ENCODE measurements around the gene RCBTB1. TPM values are rescaled to one million over a fixed set of nuclear protein-coding genes. Genes with fewer than 3 reads are reported as not detected.
"Not testable (repeated sequence)": the region's sequence is repeated elsewhere in the genome, so short reads cannot be mapped to it uniquely, and the experiment has no call there.

RCBTB1 gene
- total RNA-seq, 1 donor from 2014 or later = 2.0 TPM

GRCh38 chr13:49566461-49566860 lies 18.9 kb downstream of the RCBTB1 start:
- intact Hi-C loops (cut with DNase I) = no loop called here
- no peak for DNase-seq (ENCODE audit: low spot score in 2 of 2)
- no peak overlapping the region for H3K27ac ChIP-seq

DNA sequence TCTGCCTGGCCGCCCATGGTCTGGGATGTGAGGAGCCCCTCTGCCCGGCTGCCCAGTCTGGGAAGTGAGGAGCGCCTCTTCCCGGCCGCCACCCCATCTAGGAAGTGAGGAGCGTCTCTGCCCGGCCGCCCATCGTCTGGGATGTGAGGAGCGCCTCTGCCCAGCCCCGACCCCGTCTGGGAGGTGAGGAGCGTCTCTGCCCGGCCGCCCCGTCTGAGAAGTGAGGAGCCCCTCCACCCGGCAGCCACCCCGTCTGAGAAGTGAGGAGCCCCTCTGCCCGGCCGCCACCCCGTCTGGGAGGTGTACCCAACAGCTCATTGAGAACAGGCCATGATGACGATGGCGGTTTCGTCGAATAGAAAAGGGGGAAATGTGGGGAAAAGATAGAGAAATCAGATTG lies 19.9 kb downstream of the RCBTB1 start:
- H3K27ac ChIP-seq; H3K4me3 ChIP-seq; H3K4me1 ChIP-seq; intact Hi-C loops (cut with DNase I); DNase-seq (ENCODE audit: low spot score in 2 of 2); H3K27me3 ChIP-seq; H3K9me3 ChIP-seq: not testable (repeated sequence)
- H3K36me3 ChIP-seq = peaks cover 9 to 15% of the 10 kb centered on the region in 2 donors

More at GRCh38 chr13:49566461-49566860, 18.9 kb downstream of the RCBTB1 start:
- Histone ChIP-seq H3K4me3 (no peak overlapping the region), H3K27me3 (no peaks in the 10 kb centered on the region), H3K4me1 (no peaks in the 10 kb centered on the region), H3K9me3 (no peaks in the 10 kb centered on the region), H3K36me3 (peaks cover 9 to 15% of the 10 kb centered on the region in 2 donors)
- TF ChIP-seq CTCF (IDR thresholded peaks at IDR 0.05) = no peak

- intact Hi-C loops (cut with DNase I) = no loop called here
- no peaks in the 10 kb centered on the region for H3K27me3 ChIP-seq
Measured at GRCh38 chr13:49563516-49563915, 21.8 kb downstream of the RCBTB1 start.

DNA sequence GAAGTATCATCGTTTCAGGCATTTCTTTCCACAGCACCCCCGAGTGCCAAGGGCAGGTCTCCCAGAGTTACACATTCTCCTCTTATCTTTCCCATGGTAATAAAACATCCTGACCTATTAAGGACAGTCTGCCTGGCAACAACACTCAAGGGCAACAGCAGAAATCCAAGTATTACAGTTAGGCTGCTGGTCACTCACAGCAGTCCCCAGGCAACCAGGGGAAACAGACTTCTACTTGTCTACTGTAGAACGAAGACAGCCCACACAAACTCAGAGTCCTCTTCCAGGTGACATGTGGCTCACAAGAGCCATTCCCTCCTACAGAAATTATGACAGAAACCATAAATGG lies 24.3 kb downstream of the RCBTB1 start:
- H3K9me3 ChIP-seq = no peaks in the 10 kb centered on the region
- no peak for TF ChIP-seq CTCF (IDR thresholded peaks at IDR 0.05)
- peak overlapping the region in 1 of 2 donors; percentile 11 for H3K27ac ChIP-seq
- peaks cover 0 to 7% of the 10 kb centered on the region in 2 donors for H3K4me1 ChIP-seq
- DNase-seq (ENCODE audit: low spot score in 2 of 2) = no peak
- no peaks in the 10 kb centered on the region for H3K27me3 ChIP-seq
- peaks cover 8 to 29% of the 10 kb centered on the region in 2 donors for H3K36me3 ChIP-seq
- intact Hi-C loops (cut with DNase I) = loop anchor here (2.0 kb wide), 1 partner anchor 46 kb away; no protein-coding TSS in a partner anchor
- no peak overlapping the region for H3K4me3 ChIP-seq

More at GRCh38 chr13:49563516-49563915, 21.8 kb downstream of the RCBTB1 start:
- Histone ChIP-seq H3K9me3 (no peaks in the 10 kb centered on the region), H3K27ac (no peak overlapping the region), H3K4me1 (peaks cover 0 to 7% of the 10 kb centered on the region in 2 donors), H3K36me3 (peaks cover 9 to 22% of the 10 kb centered on the region in 2 donors), H3K4me3 (no peak overlapping the region)
- TF ChIP-seq CTCF (IDR thresholded peaks at IDR 0.05) = no peak
- DNase-seq (ENCODE audit: low spot score in 2 of 2) = no peak

- Histone ChIP-seq H3K9me3 (no peaks in the 10 kb centered on the region), H3K27ac (peak overlapping the region in 1 of 2 donors; percentile 11), H3K27me3 (no peaks in the 10 kb centered on the region), H3K36me3 (peaks cover 8 to 29% of the 10 kb centered on the region in 2 donors), H3K4me1 (peaks cover 0 to 7% of the 10 kb centered on the region in 2 donors), H3K4me3 (no peak overlapping the region)
- intact Hi-C loops (cut with DNase I) = loop anchor here (2.0 kb wide), 1 partner anchor 46 kb away; no protein-coding TSS in a partner anchor
- DNase-seq (ENCODE audit: low spot score in 2 of 2) = no peak
- peak in 2 of 3 experiments; percentile 16 to 30 for TF ChIP-seq CTCF (IDR thresholded peaks at IDR 0.05)
Measured at GRCh38 chr13:49560270-49561061, 24.9 kb downstream of the RCBTB1 start.

GRCh38 chr13:49559006-49559405 lies 26.4 kb downstream of the RCBTB1 start:
- Histone ChIP-seq H3K9me3 (no peaks in the 10 kb centered on the region), H3K4me3 (no peak overlapping the region), H3K4me1 (peaks cover 0 to 7% of the 10 kb centered on the region in 2 donors), H3K27me3 (no peaks in the 10 kb centered on the region), H3K36me3 (peaks cover 12 to 33% of the 10 kb centered on the region in 2 donors), H3K27ac (no peak overlapping the region)
- no peak for TF ChIP-seq CTCF (IDR thresholded peaks at IDR 0.05)
- intact Hi-C loops (cut with DNase I) = no loop called here
- DNase-seq (ENCODE audit: low spot score in 2 of 2) = no peak
